ENCODE results near the gene PITX1.
"Not testable (repeated sequence)": the region's sequence is repeated elsewhere in the genome, so short reads cannot be mapped to it uniquely, and the experiment has no call there.

The PITX1 gene

DNA sequence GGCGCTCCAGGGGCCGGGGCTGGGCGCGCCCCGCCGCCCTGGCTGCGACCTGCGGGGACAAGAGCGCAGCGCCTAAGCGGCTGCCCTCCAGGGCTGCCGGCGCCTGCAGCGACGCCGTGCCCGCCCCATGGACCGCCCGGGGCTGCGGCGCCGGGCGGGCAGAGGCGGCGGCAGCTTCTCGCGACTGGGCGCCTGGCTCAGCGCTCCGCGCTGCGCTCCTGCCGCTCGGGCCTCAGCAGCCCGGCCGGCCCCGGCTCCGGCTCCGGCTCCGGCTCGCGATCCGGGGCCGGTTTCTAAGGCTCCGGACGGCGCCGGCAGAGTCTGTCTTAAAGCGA lies at the start of gene PITX1:
Gene PITX1 (minus strand): TSS at position 328 of the 335 bp plus-strand sequence. CDS start 347 bp downstream, outside the sequence.
- no peak for DNase-seq (ENCODE audit: low read depth in 2 of 2)

DNA sequence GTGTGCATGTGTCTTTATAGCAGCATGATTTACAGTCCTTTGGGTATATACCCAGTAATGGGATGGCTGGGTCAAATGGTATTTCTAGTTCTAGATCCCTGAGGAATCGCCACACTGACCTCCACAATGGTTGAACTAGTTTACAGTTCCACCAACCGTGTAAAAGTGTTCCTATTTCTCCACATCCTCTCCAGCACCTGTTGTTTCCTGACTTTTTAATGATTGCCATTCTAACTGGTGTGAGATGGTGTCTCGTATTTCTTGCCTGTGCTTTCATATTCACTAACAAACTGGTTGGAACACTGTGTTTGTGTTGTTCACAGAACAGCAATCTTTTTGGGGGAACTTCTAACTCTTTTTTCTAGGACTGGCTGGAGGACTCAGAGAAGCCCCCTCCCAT lies 49.3 kb upstream of the PITX1 start:
- DNase-seq (ENCODE audit: low read depth in 2 of 2), result not testable (repeated sequence)

DNA sequence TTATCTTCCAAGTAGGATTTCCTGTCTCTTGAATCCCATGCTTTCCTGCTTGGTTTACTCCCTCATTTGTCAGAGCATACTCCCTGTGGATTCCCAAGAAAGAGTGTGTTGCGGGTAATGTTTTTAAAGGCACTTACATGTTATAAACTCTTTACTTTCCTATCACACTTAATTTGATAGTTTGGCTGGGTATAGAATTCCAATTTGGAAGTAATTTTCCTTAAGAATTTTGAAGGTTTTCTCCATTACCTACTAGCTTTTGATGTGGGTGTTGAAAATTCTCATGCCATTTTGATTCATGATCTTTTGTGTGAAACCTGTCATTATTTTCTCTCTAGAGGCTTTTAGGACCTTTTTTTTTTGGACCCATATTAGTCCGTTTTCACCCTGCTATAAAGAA lies 47.2 kb upstream of the PITX1 start:
- DNase-seq (ENCODE audit: low read depth in 2 of 2), result no peak

DNA sequence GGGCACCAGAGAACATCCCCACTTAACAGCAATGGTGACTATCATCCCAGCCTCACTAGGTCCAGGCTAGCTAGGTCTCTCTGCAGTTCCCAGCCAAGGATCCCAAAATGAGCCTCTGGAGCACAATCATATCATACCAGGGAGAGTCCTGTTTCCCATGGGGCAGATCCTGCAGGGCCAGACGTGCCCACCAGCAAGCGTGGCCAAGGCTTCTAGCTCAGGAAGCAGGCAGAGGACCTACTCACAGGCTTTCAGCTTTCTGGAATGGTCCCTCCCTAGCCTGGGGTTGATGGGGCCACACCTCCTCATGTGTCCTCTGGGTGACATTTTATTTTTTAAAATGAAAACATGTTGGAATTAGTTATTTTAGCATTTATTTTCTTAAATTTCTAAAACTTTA lies 45.7 kb upstream of the PITX1 start:
- DNase-seq (ENCODE audit: low read depth in 2 of 2), result no peak

DNA sequence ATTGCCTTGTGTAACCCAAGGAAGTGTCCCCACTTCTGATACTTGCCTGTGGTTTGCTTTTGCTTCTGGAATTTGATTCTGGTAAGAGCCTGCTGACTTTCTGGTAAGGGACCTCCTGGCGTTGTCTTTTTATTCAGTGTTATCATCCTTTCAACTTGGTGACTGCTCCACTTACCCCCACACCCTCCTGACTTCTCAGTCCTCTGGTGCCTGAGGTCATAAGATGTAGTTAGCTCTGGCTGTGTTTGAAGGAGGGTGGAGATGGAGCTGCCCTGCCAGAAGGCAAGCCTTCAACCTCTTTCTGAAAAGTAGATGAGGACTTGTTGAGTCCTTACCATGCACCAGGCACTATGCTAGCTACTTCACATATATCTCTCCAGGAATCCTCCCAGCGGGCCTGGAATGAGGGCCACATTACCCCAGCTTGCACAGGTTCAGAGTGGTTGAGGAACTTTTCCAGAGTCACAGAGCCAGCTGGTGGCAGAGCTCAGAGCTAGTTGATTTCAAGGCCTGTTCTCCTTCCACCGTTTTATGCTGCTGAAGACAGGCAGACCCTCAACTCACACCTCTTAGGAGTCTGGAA lies 45.2 kb upstream of the PITX1 start:
- DNase-seq (ENCODE audit: low read depth in 2 of 2), result no peak

DNA sequence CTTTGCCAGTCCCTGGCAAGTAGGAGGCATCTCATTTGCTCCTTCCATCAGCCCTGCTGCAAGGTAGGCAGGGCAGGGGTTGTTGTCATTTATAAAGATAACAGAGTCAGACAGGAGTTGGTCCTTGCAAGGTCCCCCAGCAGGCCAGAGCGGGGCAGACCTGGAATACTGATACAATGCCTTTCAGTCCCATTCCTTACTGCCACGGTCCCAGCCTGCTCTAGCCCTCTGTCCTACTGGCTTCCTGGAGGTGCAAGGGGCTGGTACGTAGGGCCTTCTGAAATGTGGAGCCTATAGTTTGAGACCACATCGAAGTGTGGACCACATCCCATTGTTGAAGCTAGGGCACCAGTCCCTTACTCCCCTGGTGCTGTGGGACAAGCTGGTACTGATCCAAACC lies 42.8 kb upstream of the PITX1 start:
- no peak for DNase-seq (ENCODE audit: low read depth in 2 of 2)

DNA sequence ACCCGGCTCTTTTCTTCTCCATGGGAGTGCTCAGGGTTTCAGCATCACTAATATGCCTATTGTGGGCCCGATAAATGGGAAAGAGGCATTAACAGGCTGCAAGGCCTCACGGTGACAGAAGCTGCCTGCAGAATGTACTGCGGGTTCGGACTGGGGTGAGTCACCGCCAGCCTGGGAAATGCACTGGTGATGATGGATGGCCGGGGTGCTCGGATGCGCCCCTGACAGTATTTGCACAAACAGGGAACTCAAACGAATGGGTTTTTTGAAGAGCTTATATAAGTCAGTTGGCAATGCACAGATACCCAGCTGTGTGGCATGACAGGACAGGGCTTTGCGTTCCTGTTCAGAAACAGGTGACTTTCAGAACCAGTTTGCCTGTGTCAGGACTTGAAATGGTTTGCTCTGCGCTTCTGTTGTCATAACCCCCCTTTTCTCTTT lies 42.0 kb upstream of the PITX1 start:
- DNase-seq (ENCODE audit: low read depth in 2 of 2), result no peak

DNA sequence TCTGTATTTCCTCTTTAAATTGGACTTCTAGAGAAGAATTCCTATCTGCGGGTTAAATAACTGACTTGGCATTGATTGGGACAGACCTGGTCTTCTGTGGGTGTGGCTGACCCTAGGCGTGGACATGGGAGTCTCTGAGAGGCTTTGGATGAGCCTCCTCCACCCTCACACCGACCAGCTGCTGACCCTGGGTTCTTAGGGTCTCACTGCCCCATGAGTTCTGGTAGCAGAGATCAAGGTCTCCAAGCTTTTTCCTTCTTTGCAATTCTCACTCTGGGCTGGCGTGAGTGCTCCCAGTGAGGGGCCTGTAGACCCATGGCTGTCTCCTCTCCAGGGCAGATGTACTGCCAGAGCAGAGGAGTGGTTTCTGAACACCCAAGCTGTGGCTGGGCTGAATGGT lies 41.6 kb upstream of the PITX1 start:
- DNase-seq (ENCODE audit: low read depth in 2 of 2), result no peak

DNA sequence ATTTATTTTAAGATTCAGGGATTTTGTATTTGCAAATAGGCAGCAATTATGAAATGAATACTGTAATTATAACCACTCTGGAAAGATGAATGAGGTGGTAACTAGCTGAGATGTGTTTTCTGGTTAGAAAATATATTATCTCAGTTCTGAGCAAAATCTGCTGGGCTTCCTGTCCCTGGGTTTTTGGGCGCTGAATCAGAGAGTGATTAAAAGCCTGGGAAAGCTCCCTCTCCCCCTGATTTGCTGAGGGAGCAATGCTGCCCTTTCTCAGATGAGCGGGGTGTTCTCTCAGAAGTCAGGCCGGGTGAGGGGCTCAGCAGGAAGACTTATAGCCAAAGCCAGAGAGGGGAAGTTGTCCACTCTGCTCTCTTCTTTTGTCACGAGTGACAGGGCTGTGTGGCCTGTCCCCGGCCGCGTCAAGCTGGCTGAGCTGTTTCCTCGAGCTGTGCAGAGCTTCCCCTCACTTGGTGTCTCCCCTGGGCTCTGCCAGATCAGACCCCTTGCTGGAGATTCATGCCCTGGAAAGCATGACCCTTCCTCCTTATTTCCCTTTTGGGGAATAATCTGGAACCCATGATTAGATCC lies 39.8 kb upstream of the PITX1 start:
- no peak for DNase-seq (ENCODE audit: low read depth in 2 of 2)

DNA sequence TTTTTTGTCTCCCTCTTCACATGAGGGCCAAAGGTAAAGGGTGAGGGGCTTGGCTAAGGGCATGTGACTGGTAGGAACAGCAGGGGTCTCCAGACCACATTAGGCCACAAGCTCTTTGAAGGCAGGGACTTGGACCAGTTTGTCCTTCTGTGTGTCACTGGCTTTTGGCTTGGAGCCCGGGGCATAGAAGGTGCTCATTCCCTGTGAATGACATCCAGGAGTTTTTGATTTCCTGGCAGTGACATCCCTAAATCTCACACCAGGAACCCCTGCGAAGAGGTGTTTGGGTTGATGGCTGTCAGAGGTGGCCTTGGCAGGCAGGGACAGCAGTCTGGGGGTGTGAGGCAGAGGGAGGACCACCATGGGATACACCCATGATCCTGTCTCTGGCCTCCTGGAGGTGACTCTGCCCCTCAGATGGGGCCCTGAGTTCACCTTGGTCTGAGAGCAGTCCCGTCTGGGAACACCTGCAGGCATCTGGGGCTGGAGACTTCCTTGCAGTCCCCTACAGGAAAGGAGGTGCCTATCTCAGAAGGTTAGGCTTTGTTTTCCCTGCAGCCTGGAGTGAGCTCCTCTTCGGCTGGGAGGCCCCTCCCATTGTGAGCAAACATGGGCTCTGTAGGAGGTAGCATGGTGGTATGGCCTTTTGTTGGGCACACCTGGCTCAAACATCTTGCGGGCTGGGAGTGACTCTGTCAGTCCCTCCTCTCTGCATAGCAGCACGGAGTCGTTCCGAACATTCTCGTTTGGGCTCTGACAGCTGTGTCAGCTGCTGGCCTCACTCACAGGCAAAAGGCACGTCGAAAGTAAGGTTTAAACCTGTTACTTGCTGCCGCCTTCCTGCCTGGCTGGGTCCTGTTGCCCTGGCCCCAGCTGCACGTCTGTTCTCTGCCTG lies 38.6 kb upstream of the PITX1 start:
- no peak for DNase-seq (ENCODE audit: low read depth in 2 of 2)

DNA sequence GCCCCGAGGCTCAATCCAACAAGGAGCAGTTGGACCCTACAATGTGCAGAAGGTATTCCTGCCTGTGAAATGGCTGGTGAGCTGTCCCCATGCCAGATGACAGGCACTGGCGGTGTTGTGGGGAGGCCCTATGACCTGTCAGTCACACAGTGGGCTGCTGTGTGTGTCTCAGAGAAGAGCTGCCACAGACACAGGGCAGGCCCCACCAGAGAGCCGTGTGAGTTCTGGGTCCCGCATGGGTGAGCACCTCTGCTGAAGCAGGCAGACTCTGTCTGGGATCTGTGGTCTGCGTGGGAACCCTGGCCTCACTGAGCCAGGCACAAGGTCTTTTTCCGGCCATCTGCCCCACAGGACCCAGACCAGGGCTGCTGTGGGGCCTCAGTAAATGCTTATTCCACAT lies 37.3 kb upstream of the PITX1 start:
- no peak for DNase-seq (ENCODE audit: low read depth in 2 of 2)

DNA sequence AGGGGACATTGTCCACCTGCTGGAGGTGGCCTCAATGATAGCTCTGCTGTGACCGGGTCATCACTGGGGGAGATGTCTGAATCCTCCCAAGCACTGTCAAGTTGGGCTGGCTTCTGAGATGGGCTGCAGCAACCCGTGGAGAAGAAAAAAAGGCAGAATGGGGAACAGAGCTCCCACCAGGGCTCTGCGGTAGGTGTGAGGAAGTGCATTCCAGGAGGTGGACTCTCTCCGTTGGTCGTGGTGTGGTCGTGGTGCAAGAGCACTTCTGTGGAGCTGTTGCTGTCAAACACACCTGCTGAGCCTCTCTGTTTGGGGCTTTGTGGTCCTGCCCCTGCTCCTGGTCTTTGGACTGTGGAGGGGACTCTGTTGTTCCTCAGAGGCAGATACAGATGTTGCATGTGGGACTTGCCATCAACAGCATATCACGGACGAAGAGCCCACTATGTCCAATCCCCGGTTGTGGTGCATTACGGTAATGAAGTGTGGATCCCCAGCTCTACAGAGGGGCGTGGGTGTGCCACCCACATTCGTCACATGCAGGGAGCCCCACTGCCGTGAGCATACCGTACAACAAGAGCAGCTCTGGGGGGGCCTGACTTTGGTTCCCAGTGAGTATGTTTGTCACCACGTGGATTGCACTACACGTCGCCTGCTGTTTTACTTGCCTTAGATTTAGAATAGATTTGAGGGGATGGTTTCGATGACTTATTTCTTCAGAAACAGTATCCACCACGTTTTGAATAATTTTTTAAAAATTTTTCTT lies 36.0 kb upstream of the PITX1 start:
- no peak for DNase-seq (ENCODE audit: low read depth in 2 of 2)

DNA sequence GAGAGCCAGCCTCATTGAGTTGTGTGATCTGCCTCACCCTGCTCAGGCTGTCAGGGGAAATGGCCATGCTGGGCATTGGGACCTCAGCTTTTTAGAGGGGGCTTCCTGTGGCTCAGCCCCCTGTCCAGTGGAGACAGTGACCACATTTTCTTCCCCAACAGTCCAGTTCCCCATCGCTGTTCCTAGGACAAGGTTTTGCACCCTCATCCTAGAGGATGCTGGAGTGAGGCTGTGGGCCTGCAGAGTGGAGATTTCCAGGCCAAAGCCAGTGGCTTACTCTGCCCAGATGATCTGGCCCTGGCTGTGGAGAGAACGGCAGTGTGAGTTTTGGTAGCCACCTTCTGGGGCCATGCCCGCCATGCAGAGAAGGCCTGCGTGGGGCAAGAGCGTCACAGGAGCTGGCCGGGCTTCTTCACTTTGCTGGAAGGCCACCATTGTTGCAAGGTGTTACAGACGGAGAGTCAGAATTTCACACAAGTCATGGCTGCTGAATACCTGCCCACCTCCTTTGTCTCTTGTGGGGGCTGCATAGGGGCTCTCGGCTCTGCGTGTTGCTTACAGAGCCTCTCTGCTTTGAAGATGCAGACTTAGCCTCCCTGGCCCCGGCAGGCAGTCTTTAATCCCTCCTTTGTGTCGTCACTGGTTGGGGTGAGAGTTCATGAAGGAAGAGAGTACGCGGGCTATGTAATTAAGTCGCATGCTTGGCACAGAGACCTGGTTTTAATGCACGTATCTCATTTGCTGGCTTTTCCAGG lies 35.2 kb upstream of the PITX1 start:
- no peak for DNase-seq (ENCODE audit: low read depth in 2 of 2)

DNA sequence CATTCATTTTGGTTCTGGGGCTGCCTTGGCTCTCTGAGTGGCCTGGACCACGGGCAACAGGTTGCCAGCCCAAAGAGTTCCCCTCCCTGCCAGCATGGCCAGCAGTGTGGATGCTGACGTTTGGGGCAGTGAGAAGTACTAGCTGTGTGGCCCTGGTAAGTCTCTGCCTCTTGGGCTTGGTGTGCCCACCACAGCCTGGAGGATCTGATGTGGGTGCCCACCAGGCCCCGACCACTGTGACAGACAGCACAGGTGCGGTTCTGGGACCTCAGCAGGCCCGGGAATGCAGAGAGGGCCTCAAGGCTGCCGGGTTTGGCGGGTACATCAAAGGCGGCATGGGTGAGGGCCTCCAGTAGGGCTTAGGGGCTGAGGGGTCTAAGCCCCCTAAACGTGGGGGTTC lies 33.6 kb upstream of the PITX1 start:
- DNase-seq (ENCODE audit: low read depth in 2 of 2), result no peak

DNA sequence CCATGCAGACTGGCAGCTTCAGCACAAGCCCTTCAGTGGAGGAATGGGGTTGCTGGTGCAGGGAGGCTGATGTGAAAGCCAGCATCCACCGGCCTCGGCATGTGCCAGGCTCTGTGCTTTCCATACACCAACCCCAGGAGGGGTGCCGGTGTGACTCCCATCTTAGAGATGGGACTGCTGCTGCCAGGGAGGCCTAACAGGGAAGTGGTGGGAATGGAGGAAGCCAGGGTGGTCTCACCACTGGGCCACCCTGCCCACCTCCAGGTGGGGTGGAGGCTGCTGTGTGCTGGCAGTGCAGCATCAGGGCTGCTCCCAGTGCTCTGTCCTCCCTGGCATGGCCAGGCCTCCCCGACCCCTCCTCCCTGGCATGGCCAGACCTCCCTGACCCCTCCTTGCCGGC lies 32.8 kb upstream of the PITX1 start:
- DNase-seq (ENCODE audit: low read depth in 2 of 2), result no peak

DNA sequence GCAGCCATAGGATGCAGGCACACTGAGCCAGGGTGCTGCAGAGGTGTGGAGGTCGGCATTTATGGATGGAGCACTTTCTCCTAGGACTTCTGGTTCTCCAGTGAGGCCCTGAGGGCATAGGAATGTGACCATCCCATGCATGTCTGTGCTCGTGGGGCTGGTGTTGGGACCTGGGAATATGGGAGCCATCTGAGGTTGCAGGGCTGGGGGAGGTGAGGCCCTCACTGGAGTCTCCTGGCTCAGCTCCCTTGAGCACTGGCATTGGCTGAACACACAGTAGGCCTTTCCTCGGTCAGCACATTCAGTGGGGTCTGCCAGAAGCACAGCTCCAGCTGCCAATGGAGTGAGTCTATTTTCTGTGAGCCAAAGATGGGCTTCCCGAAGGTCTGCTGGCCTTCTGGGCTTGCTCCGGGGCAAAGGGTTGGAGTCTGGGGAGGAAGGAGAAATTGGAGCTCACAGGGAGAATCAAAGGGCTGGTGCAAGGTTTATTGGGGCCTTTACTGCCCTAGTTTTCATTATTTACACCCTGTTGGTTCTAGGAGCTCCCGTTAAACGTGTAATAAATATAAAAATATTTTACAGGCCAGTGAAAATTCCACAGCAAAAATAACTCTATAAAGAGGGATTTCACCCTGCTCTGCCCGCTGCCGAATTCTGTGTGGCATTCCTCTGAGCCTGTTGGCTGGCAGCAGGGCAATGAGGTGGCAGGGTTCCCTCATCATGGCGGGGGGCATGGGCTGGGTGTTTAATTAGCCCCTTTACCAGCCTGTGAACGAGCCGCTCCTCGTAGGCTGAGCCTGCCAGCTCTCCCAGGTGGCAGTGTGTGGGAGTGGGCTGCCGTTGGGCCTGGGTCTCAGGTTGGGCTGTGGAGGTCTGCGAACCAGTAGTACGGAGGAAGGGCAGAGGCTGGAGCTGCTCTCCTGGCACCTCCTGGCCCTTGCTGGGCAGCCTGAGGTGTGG lies 31.6 kb upstream of the PITX1 start:
- DNase-seq (ENCODE audit: low read depth in 2 of 2), result no peak

DNA sequence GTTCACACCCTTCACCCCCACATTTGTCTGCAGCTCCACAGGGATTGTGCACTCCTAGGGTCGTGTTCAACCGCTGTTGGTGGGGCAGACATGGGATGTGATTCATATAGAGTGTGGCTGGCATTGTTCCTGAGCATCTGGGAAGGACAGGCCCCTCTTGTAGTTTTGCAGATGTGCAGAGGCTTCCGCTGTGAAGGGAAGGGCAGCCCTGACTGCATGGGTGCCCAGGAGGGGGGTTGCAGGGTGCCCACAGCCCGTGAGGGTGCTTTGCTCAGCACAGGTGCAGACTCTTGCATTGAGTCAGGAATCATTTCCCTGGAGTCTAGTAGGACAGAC lies 30.2 kb upstream of the PITX1 start:
- DNase-seq (ENCODE audit: low read depth in 2 of 2), result no peak

DNA sequence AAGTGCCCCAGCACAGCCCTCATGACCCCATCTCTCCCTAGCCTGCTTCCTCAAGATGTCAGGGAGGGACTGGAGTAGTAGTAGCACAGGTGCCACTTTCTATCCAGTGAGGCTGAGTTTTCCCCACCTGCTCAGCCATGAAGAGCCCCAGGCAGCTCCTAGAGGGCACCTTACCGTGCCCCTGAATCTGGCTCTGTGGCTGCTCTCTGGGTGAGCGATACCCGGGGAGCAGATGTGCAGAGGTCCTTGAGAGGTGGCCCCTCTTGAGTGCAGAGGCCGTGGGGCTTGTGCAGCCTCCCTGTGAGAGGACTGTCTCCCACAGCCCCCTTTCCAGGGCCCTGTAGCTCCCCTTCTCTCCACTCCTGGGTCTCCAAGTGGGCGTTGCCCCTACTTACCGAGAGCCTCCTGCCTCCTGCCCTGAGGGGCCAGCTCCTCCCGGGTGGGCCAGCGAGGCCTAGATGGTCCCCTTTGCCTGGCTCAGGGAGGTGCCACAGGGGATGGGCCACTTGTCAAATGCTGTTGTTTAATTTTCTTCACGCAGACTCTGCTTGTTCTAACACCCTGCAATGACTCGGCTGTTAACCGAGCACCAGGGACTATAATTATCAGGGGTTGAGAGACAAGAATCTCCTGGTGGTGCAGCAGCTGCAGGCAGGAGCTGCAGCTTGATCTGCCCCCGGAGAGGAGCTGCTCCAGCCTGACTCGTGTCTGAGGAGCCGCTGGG lies 29.6 kb upstream of the PITX1 start:
- DNase-seq (ENCODE audit: low read depth in 2 of 2), result no peak

DNA sequence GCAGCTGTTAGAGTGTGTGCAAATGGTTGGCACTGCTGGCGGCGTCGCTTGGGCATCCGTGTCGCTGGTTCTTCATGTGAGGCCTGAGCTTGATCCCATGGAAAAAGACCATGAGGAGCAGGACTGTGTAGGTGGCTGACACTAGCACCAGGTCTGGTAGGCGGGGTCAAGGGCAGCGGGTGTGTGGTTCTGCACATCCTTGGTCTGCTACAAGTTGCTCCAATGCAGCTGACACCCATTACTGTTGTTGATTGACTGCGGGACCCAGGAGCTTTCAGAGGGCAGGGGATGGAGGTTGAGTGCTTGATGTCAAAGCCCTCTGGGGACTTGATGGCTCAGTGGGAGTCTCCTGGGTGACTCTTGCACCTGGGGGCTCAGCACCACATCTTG lies 29.0 kb upstream of the PITX1 start:
- DNase-seq (ENCODE audit: low read depth in 2 of 2), result no peak
